Measurements from ENCODE around the gene MAK. TPM values are rescaled to one million over a fixed set of nuclear protein-coding genes. Genes with fewer than 3 reads are reported as not detected.
"Not testable (repeated sequence)": the region's sequence is repeated elsewhere in the genome, so short reads cannot be mapped to it uniquely, and the experiment has no call there.

The MAK gene
- total RNA-seq, 5 donors from 2014 or later (not counting 1 experiment from before 2014, with no cell fraction given), result 0.19 to 0.26 (median 0.23) TPM; not detected in 2

- H3K9me3 Mint-ChIP-seq, result no peaks in the 10 kb centered on the region
- H3K27ac Mint-ChIP-seq, result no peak overlapping the region
- peaks cover 14 to 29% (median 25%) of the 10 kb centered on the region in 3 donors for H3K4me1 Mint-ChIP-seq
- POLR2A ChIA-PET, result no interaction called here
- Histone ChIP-seq H3K4me3 (ENCODE audit: control insufficient read depth in 1 of 2, extremely low read depth in 1 of 2, low read length in 1 of 2) (no peak overlapping the region), H3K27ac (ENCODE audit: low read length) (no peak overlapping the region), H3K27me3 (replicated peaks in 1 of 2; ENCODE audit: control insufficient read depth in 2 of 2, extremely low read depth in 1 of 2, insufficient read depth in 2 of 2, low read length in 1 of 2) (peaks cover 0 to 5% of the 10 kb centered on the region in 2 experiments), H3K4me1 (ENCODE audit: control insufficient read depth in 1 of 2, extremely low read depth in 1 of 2, insufficient read depth in 2 of 2, low read length in 2 of 2) (peaks cover 11 to 16% of the 10 kb centered on the region in 2 experiments), H3K9me3 (no peaks in the 10 kb centered on the region), H3K36me3 (ENCODE audit: control insufficient read depth in 2 of 2, extremely low read depth in 1 of 2, insufficient read depth in 1 of 2, low read length in 1 of 2) (no peaks in the 10 kb centered on the region)
- no peak overlapping the region for H3K4me3 Mint-ChIP-seq
- DNase-seq, result no peak
- no peaks in the 10 kb centered on the region for H3K36me3 Mint-ChIP-seq
- 86% methylated on average over 1 of the region's 6 CpGs for WGBS (ENCODE audit: insufficient coverage)
- ATAC-seq (replicated peaks in 1 of 4), result no peak
- CTCF ChIA-PET, result no interaction called here
- H3K27me3 Mint-ChIP-seq, result no peaks in the 10 kb centered on the region
Observed at GRCh38 chr6:10743515-10743914, 94.8 kb downstream of the MAK start.

GRCh38 chr6:10742251-10742650 is 96.1 kb downstream of the MAK start:
- Mint-ChIP-seq H3K4me3 (no peak overlapping the region), H3K36me3 (peaks cover 3% of the 10 kb centered on the region), H3K27me3 (no peaks in the 10 kb centered on the region), H3K27ac (no peak overlapping the region), H3K9me3 (no peaks in the 10 kb centered on the region), H3K4me1 (peaks cover 12 to 22% (median 16%) of the 10 kb centered on the region in 3 donors)
- POLR2A ChIA-PET, result interaction anchor here in 1 of 2 donors (0.8 kb wide), 1 partner anchor 17 kb away, joined by 3 read pairs; no protein-coding TSS in a partner anchor
- H3K4me3 ChIP-seq (ENCODE audit: control insufficient read depth in 1 of 2, extremely low read depth in 1 of 2, low read length in 1 of 2), result no peak overlapping the region
- CTCF ChIA-PET, result interaction anchor here in 1 of 2 donors (0.5 to 1.2 kb wide), 3 partner anchors 18 to 1767 kb away, joined by 3 read pairs; no protein-coding TSS in a partner anchor
- H3K36me3 ChIP-seq (ENCODE audit: control insufficient read depth in 2 of 2, extremely low read depth in 1 of 2, insufficient read depth in 1 of 2, low read length in 1 of 2), result no peaks in the 10 kb centered on the region
- DNase-seq, result no peak
- H3K9me3 ChIP-seq, result no peaks in the 10 kb centered on the region
- H3K27ac ChIP-seq (ENCODE audit: low read length), result no peak overlapping the region
- H3K4me1 ChIP-seq (ENCODE audit: control insufficient read depth in 1 of 2, extremely low read depth in 1 of 2, insufficient read depth in 2 of 2, low read length in 2 of 2), result peaks cover 6 to 8% of the 10 kb centered on the region in 2 experiments
- no peak for ATAC-seq (replicated peaks in 1 of 4)
- WGBS (ENCODE audit: insufficient coverage), result 94% methylated on average over 6 of the region's 12 CpGs
- H3K27me3 ChIP-seq (replicated peaks in 1 of 2; ENCODE audit: control insufficient read depth in 2 of 2, extremely low read depth in 1 of 2, insufficient read depth in 2 of 2, low read length in 1 of 2), result peaks cover 0 to 5% of the 10 kb centered on the region in 2 experiments

- DNase-seq; H3K27me3 ChIP-seq (replicated peaks in 1 of 2; ENCODE audit: control insufficient read depth in 2 of 2, extremely low read depth in 1 of 2, insufficient read depth in 2 of 2, low read length in 1 of 2); H3K4me3 ChIP-seq (ENCODE audit: control insufficient read depth in 1 of 2, extremely low read depth in 1 of 2, low read length in 1 of 2); H3K4me1 ChIP-seq (ENCODE audit: control insufficient read depth in 1 of 2, extremely low read depth in 1 of 2, insufficient read depth in 2 of 2, low read length in 2 of 2); H3K36me3 ChIP-seq (ENCODE audit: control insufficient read depth in 2 of 2, extremely low read depth in 1 of 2, insufficient read depth in 1 of 2, low read length in 1 of 2); H3K27me3 Mint-ChIP-seq; H3K27ac ChIP-seq (ENCODE audit: low read length); H3K36me3 Mint-ChIP-seq; ATAC-seq (replicated peaks in 1 of 4); H3K9me3 Mint-ChIP-seq; H3K9me3 ChIP-seq; H3K27ac Mint-ChIP-seq; POLR2A ChIA-PET; H3K4me3 Mint-ChIP-seq: not testable (repeated sequence)
- peaks cover 7 to 16% (median 10%) of the 10 kb centered on the region in 3 donors for H3K4me1 Mint-ChIP-seq
- WGBS (ENCODE audit: insufficient coverage), result 94% methylated on average over 3 of the region's 4 CpGs
- CTCF ChIA-PET, result interaction anchor here (0.6 to 1.2 kb wide), 3 partner anchors 17 to 239 kb away, joined by 3 to 8 read pairs (median 3); no protein-coding TSS in a partner anchor
Observed at GRCh38 chr6:10741643-10742042, 96.7 kb downstream of the MAK start.

- no peak for DNase-seq
- Histone ChIP-seq H3K36me3 (ENCODE audit: control insufficient read depth in 2 of 2, extremely low read depth in 1 of 2, insufficient read depth in 1 of 2, low read length in 1 of 2) (no peaks in the 10 kb centered on the region), H3K27ac (ENCODE audit: low read length) (no peak overlapping the region), H3K4me1 (ENCODE audit: control insufficient read depth in 1 of 2, extremely low read depth in 1 of 2, insufficient read depth in 2 of 2, low read length in 2 of 2) (no peaks in the 10 kb centered on the region), H3K4me3 (ENCODE audit: control insufficient read depth in 1 of 2, extremely low read depth in 1 of 2, low read length in 1 of 2) (no peak overlapping the region), H3K9me3 (no peaks in the 10 kb centered on the region), H3K27me3 (replicated peaks in 1 of 2; ENCODE audit: control insufficient read depth in 2 of 2, extremely low read depth in 1 of 2, insufficient read depth in 2 of 2, low read length in 1 of 2) (peaks cover 0 to 7% of the 10 kb centered on the region in 2 experiments)
- POLR2A ChIA-PET, result no interaction called here
- CTCF ChIA-PET, result no interaction called here
- no peaks in the 10 kb centered on the region for H3K27me3 Mint-ChIP-seq
- peaks cover 0 to 2% (median 0%) of the 10 kb centered on the region in 3 donors for H3K4me1 Mint-ChIP-seq
- ATAC-seq (replicated peaks in 1 of 4), result no peak
- H3K27ac Mint-ChIP-seq, result no peak overlapping the region
- H3K9me3 Mint-ChIP-seq, result no peaks in the 10 kb centered on the region
- peaks cover 3% of the 10 kb centered on the region for H3K36me3 Mint-ChIP-seq
- H3K4me3 Mint-ChIP-seq, result no peak overlapping the region
Observed at GRCh38 chr6:10740061-10740460, 98.3 kb downstream of the MAK start.

GRCh38 chr6:10736731-10737130 is 101.6 kb downstream of the MAK start:
- Mint-ChIP-seq H3K4me3 (no peak overlapping the region), H3K27ac (no peak overlapping the region), H3K36me3 (peaks cover 20% of the 10 kb centered on the region), H3K4me1 (no peaks in the 10 kb centered on the region), H3K27me3 (no peaks in the 10 kb centered on the region), H3K9me3 (no peaks in the 10 kb centered on the region)
- ChIA-PET CTCF (interaction anchor here in 1 of 2 donors (1.0 kb wide), 1 partner anchor 9 kb away, joined by 3 read pairs; no protein-coding TSS in a partner anchor), POLR2A (interaction anchor here in 1 of 2 donors (0.7 kb wide), 1 partner anchor 23 kb away, joined by 4 read pairs; no protein-coding TSS in a partner anchor)
- ATAC-seq (replicated peaks in 1 of 4), result no peak
- Histone ChIP-seq H3K27me3 (replicated peaks in 1 of 2; ENCODE audit: control insufficient read depth in 2 of 2, extremely low read depth in 1 of 2, insufficient read depth in 2 of 2, low read length in 1 of 2) (peaks cover 0 to 7% of the 10 kb centered on the region in 2 experiments), H3K9me3 (no peaks in the 10 kb centered on the region), H3K27ac (ENCODE audit: low read length) (no peak overlapping the region), H3K4me3 (ENCODE audit: control insufficient read depth in 1 of 2, extremely low read depth in 1 of 2, low read length in 1 of 2) (no peak overlapping the region), H3K36me3 (ENCODE audit: control insufficient read depth in 2 of 2, extremely low read depth in 1 of 2, insufficient read depth in 1 of 2, low read length in 1 of 2) (peaks cover 0 to 6% of the 10 kb centered on the region in 2 donors), H3K4me1 (ENCODE audit: control insufficient read depth in 1 of 2, extremely low read depth in 1 of 2, insufficient read depth in 2 of 2, low read length in 2 of 2) (peaks cover 0 to 15% of the 10 kb centered on the region in 2 experiments)
- DNase-seq, result no peak
- no CpG with 5 or more reads among the region's 2 CpGs for WGBS (ENCODE audit: insufficient coverage)

GRCh38 chr6:10733863-10734262 is 104.5 kb downstream of the MAK start:
- Mint-ChIP-seq H3K9me3 (no peaks in the 10 kb centered on the region), H3K36me3 (peaks cover 31% of the 10 kb centered on the region), H3K4me1 (peaks cover 0 to 2% (median 0%) of the 10 kb centered on the region in 3 donors), H3K27me3 (no peaks in the 10 kb centered on the region), H3K27ac (no peak overlapping the region), H3K4me3 (no peak overlapping the region)
- ChIA-PET CTCF (no interaction called here), POLR2A (interaction anchor here in 1 of 2 donors (0.6 kb wide), 1 partner anchor 39 kb away, joined by 7 read pairs; the partner anchor contains the start of gene PAK1IP1)
- Histone ChIP-seq H3K4me3 (ENCODE audit: control insufficient read depth in 1 of 2, extremely low read depth in 1 of 2, low read length in 1 of 2) (no peak overlapping the region), H3K4me1 (ENCODE audit: control insufficient read depth in 1 of 2, extremely low read depth in 1 of 2, insufficient read depth in 2 of 2, low read length in 2 of 2) (peaks cover 0 to 15% of the 10 kb centered on the region in 2 experiments), H3K27ac (ENCODE audit: low read length) (no peak overlapping the region), H3K9me3 (no peaks in the 10 kb centered on the region), H3K36me3 (ENCODE audit: control insufficient read depth in 2 of 2, extremely low read depth in 1 of 2, insufficient read depth in 1 of 2, low read length in 1 of 2) (peaks cover 0 to 6% of the 10 kb centered on the region in 2 donors), H3K27me3 (replicated peaks in 1 of 2; ENCODE audit: control insufficient read depth in 2 of 2, extremely low read depth in 1 of 2, insufficient read depth in 2 of 2, low read length in 1 of 2) (peaks cover 0 to 2% of the 10 kb centered on the region in 2 experiments)
- DNase-seq (no peak), ATAC-seq (replicated peaks in 1 of 4) (no peak)
- 100% methylated on average over 2 of the region's 3 CpGs for WGBS (ENCODE audit: insufficient coverage)
